Prostate gland (tissue), 2 donors: ENCODE measurements around the gene SSTR4.

Experiments
- POLR2A ChIP-seq: fragments of 450-650 bp; IDR thresholded peaks from one replicate; pipeline ENCODE4 v1.6.1; 2016; ENCODE audit warnings: antibody characterized with exemption, mild to moderate bottlenecking
- POLR2AphosphoS5 ChIP-seq: sonication (generic); formaldehyde crosslinking; IDR thresholded peaks from one replicate; pipeline ENCODE4 v1.6.1; 2017; ENCODE audit warnings: antibody characterized with exemption
- TF ChIP-seq, protein P1 (sequence below), 4 experiments: fragments of 200-600 bp in 2 of 4; fragments of 450-650 bp in 2 of 4; sonication (generic) in 2 of 4; IDR thresholded peaks; 1 replicate in 3 of 4; 2 replicates in 1 of 4; pipeline ENCODE4 v1.5.1; 2016 to 2019; ENCODE audit warnings: antibody characterized with exemption in 4 of 4, mild to moderate bottlenecking in 2 of 4, moderate library complexity in 2 of 4

DNA sequence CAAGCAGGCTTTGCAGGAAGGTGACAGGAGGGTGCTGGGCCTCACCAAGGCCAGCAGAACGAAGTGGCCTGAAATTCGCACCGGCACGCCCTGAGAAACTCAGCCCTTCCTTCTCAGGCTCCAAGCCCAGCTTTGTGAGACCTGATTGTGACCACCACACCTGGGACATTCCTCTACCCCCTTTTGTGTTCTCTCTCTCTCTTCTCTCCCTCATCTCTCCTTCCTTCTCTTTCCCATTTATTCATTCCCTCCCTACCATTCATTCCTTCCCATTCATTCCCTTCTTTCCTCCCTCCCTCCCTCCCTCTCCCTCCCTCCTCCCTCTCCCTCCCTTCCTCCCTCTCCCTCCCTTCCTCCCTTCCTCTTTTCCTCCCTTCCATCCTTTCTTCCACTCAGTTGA is 42.2 kb downstream of the SSTR4 start:
- TF ChIP-seq, protein P1, sequence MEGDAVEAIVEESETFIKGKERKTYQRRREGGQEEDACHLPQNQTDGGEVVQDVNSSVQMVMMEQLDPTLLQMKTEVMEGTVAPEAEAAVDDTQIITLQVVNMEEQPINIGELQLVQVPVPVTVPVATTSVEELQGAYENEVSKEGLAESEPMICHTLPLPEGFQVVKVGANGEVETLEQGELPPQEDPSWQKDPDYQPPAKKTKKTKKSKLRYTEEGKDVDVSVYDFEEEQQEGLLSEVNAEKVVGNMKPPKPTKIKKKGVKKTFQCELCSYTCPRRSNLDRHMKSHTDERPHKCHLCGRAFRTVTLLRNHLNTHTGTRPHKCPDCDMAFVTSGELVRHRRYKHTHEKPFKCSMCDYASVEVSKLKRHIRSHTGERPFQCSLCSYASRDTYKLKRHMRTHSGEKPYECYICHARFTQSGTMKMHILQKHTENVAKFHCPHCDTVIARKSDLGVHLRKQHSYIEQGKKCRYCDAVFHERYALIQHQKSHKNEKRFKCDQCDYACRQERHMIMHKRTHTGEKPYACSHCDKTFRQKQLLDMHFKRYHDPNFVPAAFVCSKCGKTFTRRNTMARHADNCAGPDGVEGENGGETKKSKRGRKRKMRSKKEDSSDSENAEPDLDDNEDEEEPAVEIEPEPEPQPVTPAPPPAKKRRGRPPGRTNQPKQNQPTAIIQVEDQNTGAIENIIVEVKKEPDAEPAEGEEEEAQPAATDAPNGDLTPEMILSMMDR (IDR thresholded peaks at IDR 0.05) = no peak
- TF ChIP-seq POLR2AphosphoS5 (no peak), POLR2A (no peak)
